ENCODE measurements around the gene DLGAP1. TPM values are rescaled to one million over a fixed set of nuclear protein-coding genes. Genes with fewer than 3 reads are reported as not detected.

Gene DLGAP1
- total and polyA plus RNA-seq, 2 donors (not counting 1 experiment from before 2014, with no cell fraction given): 0.07 to 0.61 TPM

- Mint-ChIP-seq H3K9me3 (ENCODE audit: insufficient read depth) (peaks cover 3% of the 10 kb centered on the region), H3K4me3 (no peak overlapping the region), H3K4me1 (no peaks in the 10 kb centered on the region), H3K27me3 (no peaks in the 10 kb centered on the region), H3K27ac (no peak overlapping the region)
- Histone ChIP-seq H3K4me1 (ENCODE audit: control insufficient read depth in 2 of 2, insufficient read depth in 2 of 2, low read length in 2 of 2) (no peaks in the 10 kb centered on the region), H3K36me3 (replicated peaks in 1 of 2; ENCODE audit: control extremely low read depth in 1 of 2, control insufficient read depth in 1 of 2, extremely low read depth in 1 of 2, insufficient read depth in 2 of 2, low read length in 1 of 2) (no peaks in the 10 kb centered on the region), H3K9me3 (ENCODE audit: control extremely low read depth in 1 of 3, control insufficient read depth in 2 of 3, insufficient read depth in 1 of 3, low read length in 2 of 3) (peaks cover 0 to 1% (median 0%) of the 10 kb centered on the region in 3 donors), H3K27ac (ENCODE audit: low read length in 2 of 2) (no peak overlapping the region), H3K27me3 (replicated peaks in 1 of 4; ENCODE audit: control extremely low read depth in 1 of 4, control insufficient read depth in 3 of 4, insufficient read depth in 4 of 4, low read length in 3 of 4) (no peaks in the 10 kb centered on the region), H3K9ac (ENCODE audit: low read length) (no peak overlapping the region), H3K4me2 (replicated peaks; ENCODE audit: low read depth, low read length, poor library complexity, severe bottlenecking) (no peak overlapping the region), H2AFZ (ENCODE audit: insufficient read depth, low read depth, low read length, poor library complexity, severe bottlenecking) (no peak overlapping the region), H4K20me1 (ENCODE audit: control insufficient read depth, insufficient read depth, low read length, poor library complexity, severe bottlenecking) (no peaks in the 10 kb centered on the region), H3K79me2 (ENCODE audit: control insufficient read depth, insufficient read depth, low read length) (no peaks in the 10 kb centered on the region), H3K4me3 (ENCODE audit: control extremely low read depth in 1 of 5, extremely low read depth in 1 of 5, insufficient read depth in 1 of 5, low read depth in 2 of 5, low read length in 4 of 5) (no peak overlapping the region)
- ChIA-PET POLR2A (no interaction called here), CTCF (no interaction called here)
- ATAC-seq (ENCODE audit: low read depth): no peak
- 57% methylated on average over 1 of the region's 3 CpGs for WGBS (ENCODE audit: insufficient coverage)
- DNase-seq: no peak
- no peak for TF ChIP-seq EZH2 (IDR thresholded peaks at IDR 0.05; ENCODE audit: borderline replicate concordance, insufficient read depth, low read depth, low read length, poor library complexity, severe bottlenecking)
- no peak for TF ChIP-seq CTCF (IDR thresholded peaks at IDR 0.05)
- intact Hi-C loops (cut with micrococcal nuclease): no loop called here
Observed at GRCh38 chr18:4084382-4084900, 370.7 kb downstream of the DLGAP1 start.

GRCh38 chr18:4078246-4078645, 376.9 kb downstream of the DLGAP1 start:
- Mint-ChIP-seq H3K27me3 (no peaks in the 10 kb centered on the region), H3K4me1 (no peaks in the 10 kb centered on the region), H3K27ac (no peak overlapping the region), H3K4me3 (no peak overlapping the region), H3K9me3 (ENCODE audit: insufficient read depth) (no peaks in the 10 kb centered on the region)
- no peaks in the 10 kb centered on the region for H3K9me3 ChIP-seq (ENCODE audit: control extremely low read depth in 1 of 3, control insufficient read depth in 2 of 3, insufficient read depth in 1 of 3, low read length in 2 of 3)
- H3K4me3 ChIP-seq (ENCODE audit: control extremely low read depth in 1 of 5, extremely low read depth in 1 of 5, insufficient read depth in 1 of 5, low read depth in 2 of 5, low read length in 4 of 5): no peak overlapping the region
- WGBS (ENCODE audit: insufficient coverage): no CpG with 5 or more reads among the region's 4 CpGs
- H3K79me2 ChIP-seq (ENCODE audit: control insufficient read depth, insufficient read depth, low read length): no peaks in the 10 kb centered on the region
- intact Hi-C loops (cut with micrococcal nuclease): no loop called here
- ATAC-seq (ENCODE audit: low read depth) (no peak), DNase-seq (no peak)
- H3K27me3 ChIP-seq (replicated peaks in 1 of 4; ENCODE audit: control extremely low read depth in 1 of 4, control insufficient read depth in 3 of 4, insufficient read depth in 4 of 4, low read length in 3 of 4): no peaks in the 10 kb centered on the region
- no peak overlapping the region for H2AFZ ChIP-seq (ENCODE audit: insufficient read depth, low read depth, low read length, poor library complexity, severe bottlenecking)
- H3K36me3 ChIP-seq (replicated peaks in 1 of 2; ENCODE audit: control extremely low read depth in 1 of 2, control insufficient read depth in 1 of 2, extremely low read depth in 1 of 2, insufficient read depth in 2 of 2, low read length in 1 of 2): no peaks in the 10 kb centered on the region
- TF ChIP-seq CTCF (IDR thresholded peaks at IDR 0.05) (no peak), EZH2 (IDR thresholded peaks at IDR 0.05; ENCODE audit: borderline replicate concordance, insufficient read depth, low read depth, low read length, poor library complexity, severe bottlenecking) (no peak)
- ChIA-PET POLR2A (no interaction called here), CTCF (interaction anchor here (1.4 kb wide), 1 partner anchor 10 kb away, joined by 4 read pairs; no protein-coding TSS in a partner anchor)
- H4K20me1 ChIP-seq (ENCODE audit: control insufficient read depth, insufficient read depth, low read length, poor library complexity, severe bottlenecking): no peaks in the 10 kb centered on the region
- no peak overlapping the region for H3K9ac ChIP-seq (ENCODE audit: low read length)
- no peaks in the 10 kb centered on the region for H3K4me1 ChIP-seq (ENCODE audit: control insufficient read depth in 2 of 2, insufficient read depth in 2 of 2, low read length in 2 of 2)
- no peak overlapping the region for H3K27ac ChIP-seq (ENCODE audit: low read length in 2 of 2)
- H3K4me2 ChIP-seq (replicated peaks; ENCODE audit: low read depth, low read length, poor library complexity, severe bottlenecking): no peak overlapping the region
